GM12878 (cell line): ENCODE measurements around the gene SLCO3A1.

Experiments used
- IRF4 ChIP-seq: IDR thresholded peaks from 2 replicates; pipeline ENCODE4 v1.6.1; 2011; ENCODE audit warnings: low read depth, low read length
- ZNF207 ChIP-seq: fragments of 450-650 bp; IDR thresholded peaks from 2 replicates; pipeline ENCODE4 v1.6.1; 2014; ENCODE audit warnings: antibody characterized with exemption, mild to moderate bottlenecking, borderline replicate concordance

- TF ChIP-seq ZNF207 (no peak), IRF4 (no peak)
Observed at GRCh38 chr15:92112711-92113110, 259.2 kb downstream of the SLCO3A1 start.
